Esophagus squamous epithelium (tissue), 4 donors: ENCODE data around the gene NOSIP.

ENCODE experiments used
- POLR2A ChIP-seq, 4 donors: fragments of 450-650 bp; IDR thresholded peaks; one replicate each; pipeline ENCODE4 v1.6.1; 2017; ENCODE audit warnings: antibody characterized with exemption in 4 of 4, mild to moderate bottlenecking in 4 of 4, moderate library complexity in 3 of 4
- TF ChIP-seq, protein P1 (sequence below), 6 experiments: fragments of 450-650 bp in 4 of 6; fragments of 200-600 bp in 2 of 6; sonication (generic) in 2 of 6; IDR thresholded peaks; one replicate each; pipeline ENCODE4 v1.5.1; 2016 to 2019; ENCODE audit warnings: antibody characterized with exemption in 6 of 6, mild to moderate bottlenecking in 4 of 6, moderate library complexity in 4 of 6

GRCh38 chr19:49616945-49617344 is 36.6 kb upstream of the NOSIP start:
- TF ChIP-seq, protein P1, sequence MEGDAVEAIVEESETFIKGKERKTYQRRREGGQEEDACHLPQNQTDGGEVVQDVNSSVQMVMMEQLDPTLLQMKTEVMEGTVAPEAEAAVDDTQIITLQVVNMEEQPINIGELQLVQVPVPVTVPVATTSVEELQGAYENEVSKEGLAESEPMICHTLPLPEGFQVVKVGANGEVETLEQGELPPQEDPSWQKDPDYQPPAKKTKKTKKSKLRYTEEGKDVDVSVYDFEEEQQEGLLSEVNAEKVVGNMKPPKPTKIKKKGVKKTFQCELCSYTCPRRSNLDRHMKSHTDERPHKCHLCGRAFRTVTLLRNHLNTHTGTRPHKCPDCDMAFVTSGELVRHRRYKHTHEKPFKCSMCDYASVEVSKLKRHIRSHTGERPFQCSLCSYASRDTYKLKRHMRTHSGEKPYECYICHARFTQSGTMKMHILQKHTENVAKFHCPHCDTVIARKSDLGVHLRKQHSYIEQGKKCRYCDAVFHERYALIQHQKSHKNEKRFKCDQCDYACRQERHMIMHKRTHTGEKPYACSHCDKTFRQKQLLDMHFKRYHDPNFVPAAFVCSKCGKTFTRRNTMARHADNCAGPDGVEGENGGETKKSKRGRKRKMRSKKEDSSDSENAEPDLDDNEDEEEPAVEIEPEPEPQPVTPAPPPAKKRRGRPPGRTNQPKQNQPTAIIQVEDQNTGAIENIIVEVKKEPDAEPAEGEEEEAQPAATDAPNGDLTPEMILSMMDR (IDR thresholded peaks at IDR 0.05), result no peak
- no peak for TF ChIP-seq POLR2A (IDR thresholded peaks at IDR 0.05)
